Keratinocyte (primary cell): ENCODE measurements around the gene KBTBD3.

Experiments
- EZH2 ChIP-seq: IDR thresholded peaks from one replicate; pipeline ENCODE4 v1.6.1; 2012; ENCODE audit warnings: inconsistent platforms, mild to moderate bottlenecking, low read length, moderate library complexity
- TF ChIP-seq, protein P1 (sequence below), 3 experiments: IDR thresholded peaks in 1 of 3; conservative IDR thresholded peaks in 1 of 3; optimal IDR thresholded peaks in 1 of 3; 2 replicates in 2 of 3; 3 replicates in 1 of 3; pipeline versions ENCODE3 to v1.5.1; 2011; ENCODE audit warnings: low read length in 3 of 3, mild to moderate bottlenecking in 3 of 3, moderate library complexity in 2 of 3, control low read depth in 1 of 3, inconsistent platforms in 1 of 3; ENCODE audit not compliant: insufficient read depth in 2 of 3; ENCODE audit errors: extremely low read depth in 1 of 3

DNA sequence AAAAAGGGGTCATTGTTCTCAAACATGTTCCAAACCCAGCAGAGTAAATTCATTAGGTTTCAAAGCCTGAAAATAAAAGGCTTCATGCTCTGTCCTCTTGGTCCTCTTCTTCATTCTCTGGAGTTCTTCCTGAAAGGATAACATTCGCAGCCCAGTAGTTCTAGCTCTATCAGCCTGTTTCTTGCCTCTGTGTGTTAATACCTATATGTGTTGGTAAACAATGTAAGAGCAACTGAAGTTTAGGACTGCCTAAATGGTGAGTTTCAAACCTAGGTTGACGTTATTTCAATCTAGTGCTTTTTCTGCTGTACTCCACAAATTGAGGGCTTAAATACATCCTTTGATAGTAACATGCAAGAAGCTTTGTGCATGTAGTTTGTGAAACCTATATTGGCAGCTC is 9.7 kb upstream of the KBTBD3 start:
- TF ChIP-seq, protein P1, sequence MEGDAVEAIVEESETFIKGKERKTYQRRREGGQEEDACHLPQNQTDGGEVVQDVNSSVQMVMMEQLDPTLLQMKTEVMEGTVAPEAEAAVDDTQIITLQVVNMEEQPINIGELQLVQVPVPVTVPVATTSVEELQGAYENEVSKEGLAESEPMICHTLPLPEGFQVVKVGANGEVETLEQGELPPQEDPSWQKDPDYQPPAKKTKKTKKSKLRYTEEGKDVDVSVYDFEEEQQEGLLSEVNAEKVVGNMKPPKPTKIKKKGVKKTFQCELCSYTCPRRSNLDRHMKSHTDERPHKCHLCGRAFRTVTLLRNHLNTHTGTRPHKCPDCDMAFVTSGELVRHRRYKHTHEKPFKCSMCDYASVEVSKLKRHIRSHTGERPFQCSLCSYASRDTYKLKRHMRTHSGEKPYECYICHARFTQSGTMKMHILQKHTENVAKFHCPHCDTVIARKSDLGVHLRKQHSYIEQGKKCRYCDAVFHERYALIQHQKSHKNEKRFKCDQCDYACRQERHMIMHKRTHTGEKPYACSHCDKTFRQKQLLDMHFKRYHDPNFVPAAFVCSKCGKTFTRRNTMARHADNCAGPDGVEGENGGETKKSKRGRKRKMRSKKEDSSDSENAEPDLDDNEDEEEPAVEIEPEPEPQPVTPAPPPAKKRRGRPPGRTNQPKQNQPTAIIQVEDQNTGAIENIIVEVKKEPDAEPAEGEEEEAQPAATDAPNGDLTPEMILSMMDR (optimal IDR thresholded peaks at IDR 0.05 in 1 of 3, IDR thresholded peaks at IDR 0.05 in 1 of 3, conservative IDR thresholded peaks at IDR 0.05 in 1 of 3; ENCODE audit: extremely low read depth in 1 of 3, insufficient read depth in 2 of 3, low read length in 3 of 3) = no peak
- TF ChIP-seq EZH2 = no peak
